Urinary bladder (tissue), 4 donors: ENCODE results near the gene FAT3. TPM values are rescaled to one million over a fixed set of nuclear protein-coding genes. Genes with fewer than 3 reads are reported as not detected.

ENCODE experiments used
- DNase-seq: peaks from one replicate; pipeline ENCODE4 v3.0.0-alpha.2; 2015; ENCODE audit errors: extremely low spot score
- H3K27ac ChIP-seq: one replicate; pipeline ENCODE4 v1.5.1; 2013; ENCODE audit warnings: low read depth, mild to moderate bottlenecking, moderate library complexity
- H3K36me3 ChIP-seq: one replicate; pipeline ENCODE4 v1.6.1; 2013; ENCODE audit warnings: mild to moderate bottlenecking, moderate library complexity; ENCODE audit not compliant: insufficient read depth
- H3K4me1 ChIP-seq: one replicate; pipeline ENCODE4 v1.6.1; 2013; ENCODE audit warnings: mild to moderate bottlenecking, moderate library complexity; ENCODE audit not compliant: insufficient read depth
- H3K4me3 ChIP-seq: one replicate; pipeline ENCODE4 v1.5.1; 2013; ENCODE audit warnings: low read depth, low read length
- WGBS: extraction: QIAGEN DNeasy Blood & Tissue Kit; methylation state at CpG from one replicate; pipeline ENCODE4 v1.1.7; 2013; 5-methylcytosine and 5-hydroxymethylcytosine counted together
- polyA plus RNA-seq: library from polyadenylated mRNA; stranded (reverse); fragments of 200-250 nt; gene quantifications from one replicate; pipeline ENCODE4 v1.2.3, GENCODE V29; 2013
- total RNA-seq: library from RNA; depleted of rRNA; stranded (reverse); fragments of >200 nt; gene quantifications from one replicate; pipeline ENCODE4 v1.2.3, GENCODE V29; 2014
- donor health status: healthy with polysubstance abuse.
- donor health status: healthy.

FAT3 gene
- 56.7 TPM for total RNA-seq
- polyA plus RNA-seq: 4.1 TPM

DNA sequence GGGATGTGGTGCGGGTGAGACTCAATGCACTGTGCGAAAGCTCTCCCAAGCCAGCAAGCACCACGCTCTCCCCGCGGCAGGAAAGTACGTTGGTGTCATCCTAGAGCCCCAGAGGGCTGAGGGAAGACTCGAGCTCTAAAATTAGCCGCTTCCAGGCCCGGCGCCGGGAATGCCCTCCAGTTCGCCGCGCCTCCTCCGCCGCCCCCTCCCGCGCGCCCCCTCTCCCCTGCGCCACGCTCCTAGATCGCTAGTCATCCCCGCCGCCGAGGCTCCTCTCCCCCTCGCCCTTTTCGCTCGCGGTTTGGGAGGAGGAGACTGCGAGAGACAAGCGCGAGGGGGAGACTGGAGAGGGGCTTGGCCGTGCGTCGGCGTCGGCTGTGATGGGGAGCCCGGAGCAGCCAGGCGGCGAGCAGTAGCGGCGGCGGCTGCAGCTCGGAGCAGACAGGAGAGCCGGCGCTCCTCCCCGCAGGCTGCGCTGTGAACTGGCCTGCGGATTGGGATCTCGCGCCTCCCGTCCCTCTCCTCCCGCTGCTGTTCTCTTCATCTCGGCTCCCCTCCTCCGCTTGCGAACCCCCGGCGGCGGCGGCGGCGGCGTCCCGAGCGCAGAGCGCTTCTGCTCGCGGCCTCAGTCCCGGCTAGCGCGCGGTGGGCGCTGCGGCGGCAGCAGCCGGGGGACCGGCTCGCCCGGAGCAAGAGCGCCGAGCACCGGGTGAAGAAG is at the start of gene FAT3:
TSS of gene FAT3 (plus strand) at position 412 of the 718 bp plus-strand sequence. CDS start 127,295 bp downstream, outside the sequence.
- H3K27ac ChIP-seq: no peak within 1 kb of the TSS
- H3K4me1 ChIP-seq: peaks cover 1% of the 10 kb centered on the region
- DNase-seq: peak; percentile 57
- WGBS: under 1% methylated on average over 82 of the region's 82 CpGs
- H3K36me3 ChIP-seq: no peaks in the 10 kb centered on the region
- H3K4me3 ChIP-seq: peak within 1 kb of the TSS; percentile 30

- DNase-seq: no peak
- WGBS: 37% methylated on average over 2 of the region's 2 CpGs
- H3K36me3 ChIP-seq: no peaks in the 10 kb centered on the region
- no peak overlapping the region for H3K4me3 ChIP-seq
- H3K4me1 ChIP-seq: no peaks in the 10 kb centered on the region
- H3K27ac ChIP-seq: no peak overlapping the region
Measured at GRCh38 chr11:92179017-92179670, 45.5 kb upstream of the FAT3 start.

DNA sequence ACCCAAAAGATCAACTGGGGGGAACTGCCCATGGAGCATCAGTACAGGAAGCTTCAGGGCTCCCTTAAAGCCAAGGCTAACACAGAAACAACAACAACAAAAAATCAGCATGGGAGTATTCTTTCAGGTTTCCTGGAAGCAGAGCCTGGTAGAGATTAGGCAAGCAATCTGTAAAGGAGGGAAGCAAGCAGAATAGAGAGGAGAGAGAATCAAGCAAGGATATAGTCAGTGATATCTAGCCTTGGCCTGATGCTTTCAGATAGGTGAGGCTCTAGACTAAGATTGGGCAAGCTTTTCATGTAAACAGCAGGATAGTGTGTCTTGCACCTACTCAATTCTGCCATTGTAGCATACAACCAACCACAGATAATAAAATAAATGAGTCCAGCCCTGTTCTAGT is 44.4 kb upstream of the FAT3 start:
- DNase-seq: no peak
- H3K4me1 ChIP-seq: no peaks in the 10 kb centered on the region
- no peak overlapping the region for H3K27ac ChIP-seq
- H3K4me3 ChIP-seq: no peak overlapping the region
- H3K36me3 ChIP-seq: no peaks in the 10 kb centered on the region

DNA sequence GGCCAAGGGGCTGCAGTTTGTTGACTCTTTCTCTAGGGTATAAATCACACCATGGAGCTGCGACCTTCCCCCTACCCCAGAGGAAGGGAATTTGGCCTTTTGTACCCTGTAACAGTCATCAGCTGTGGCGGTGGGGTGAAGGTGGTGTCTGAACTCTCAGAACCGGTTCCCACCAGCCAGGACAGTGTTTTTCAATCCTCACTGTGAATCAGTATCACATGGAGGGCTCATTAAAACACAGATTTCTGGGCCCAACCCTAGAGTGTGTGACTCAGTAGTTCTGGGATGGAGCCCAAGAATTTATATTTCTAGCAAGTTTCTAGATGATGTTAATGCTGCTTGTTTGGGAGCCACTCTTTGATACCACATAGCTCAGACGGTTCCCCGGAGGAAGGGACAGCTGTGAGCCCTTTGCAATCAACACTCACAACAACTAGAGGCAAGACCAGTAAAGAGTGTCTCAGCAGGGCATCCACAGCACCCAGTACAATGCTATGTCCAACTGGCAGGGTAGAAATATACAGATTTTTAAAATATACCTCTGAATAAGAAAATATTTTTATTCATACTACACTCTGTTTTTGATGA is 43.9 kb upstream of the FAT3 start:
- no peak for DNase-seq
- no peak overlapping the region for H3K27ac ChIP-seq
- no peaks in the 10 kb centered on the region for H3K4me1 ChIP-seq
- 61% methylated on average over 5 of the region's 5 CpGs for WGBS
- no peaks in the 10 kb centered on the region for H3K36me3 ChIP-seq
- no peak overlapping the region for H3K4me3 ChIP-seq

- no peaks in the 10 kb centered on the region for H3K36me3 ChIP-seq
- DNase-seq: no peak
- WGBS: 72% methylated on average over 2 of the region's 2 CpGs
- no peaks in the 10 kb centered on the region for H3K4me1 ChIP-seq
- H3K4me3 ChIP-seq: no peak overlapping the region
- no peak overlapping the region for H3K27ac ChIP-seq
Measured at GRCh38 chr11:92190535-92191206, 33.9 kb upstream of the FAT3 start.

DNA sequence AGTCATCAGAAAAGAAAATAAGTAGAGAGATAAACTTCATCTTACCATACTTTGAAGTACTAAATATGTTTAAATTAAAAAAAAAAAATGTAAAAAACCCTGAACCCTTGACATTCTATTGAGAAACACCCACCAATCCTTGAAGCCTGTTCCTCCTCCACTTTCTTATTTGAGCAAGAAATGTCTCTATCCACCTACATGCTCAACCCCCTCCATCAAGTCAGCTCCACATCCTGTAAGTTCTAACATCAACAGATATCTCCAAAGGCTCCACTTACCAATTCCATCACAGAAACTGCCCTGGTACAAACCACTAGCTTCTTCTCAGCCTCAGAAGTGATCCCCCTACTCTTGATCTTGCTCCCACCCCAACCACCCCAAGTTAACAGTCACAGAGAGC is 32.5 kb upstream of the FAT3 start:
- no peak for DNase-seq

DNA sequence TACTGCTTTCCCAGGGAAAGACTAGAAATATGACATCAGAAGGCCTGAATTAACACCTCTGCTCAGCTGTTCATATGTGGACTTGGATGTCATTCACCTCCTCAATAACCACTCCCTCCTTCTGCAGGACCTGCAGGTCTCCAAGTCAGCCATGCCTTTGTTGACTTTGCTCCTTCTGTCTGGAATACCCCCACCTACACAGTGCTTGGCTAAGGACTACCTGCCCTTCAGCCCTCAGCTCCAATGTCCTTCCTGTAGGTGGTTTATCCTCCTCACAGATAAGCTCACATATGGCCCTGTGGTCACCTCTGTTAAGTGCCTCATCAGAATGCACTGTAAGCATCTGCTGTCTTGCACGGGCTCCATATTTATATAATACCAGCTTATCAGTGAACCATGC is 26.4 kb upstream of the FAT3 start:
- H3K36me3 ChIP-seq: no peaks in the 10 kb centered on the region
- DNase-seq: no peak
- no peaks in the 10 kb centered on the region for H3K4me1 ChIP-seq
- no peak overlapping the region for H3K4me3 ChIP-seq
- WGBS: 51% methylated on average over 1 of the region's 1 CpG
- H3K27ac ChIP-seq: no peak overlapping the region

More for the DNA sequence above, 32.5 kb upstream of the FAT3 start:
- no peaks in the 10 kb centered on the region for H3K4me1 ChIP-seq
- H3K27ac ChIP-seq: no peak overlapping the region
- H3K36me3 ChIP-seq: no peaks in the 10 kb centered on the region
- H3K4me3 ChIP-seq: no peak overlapping the region

DNA sequence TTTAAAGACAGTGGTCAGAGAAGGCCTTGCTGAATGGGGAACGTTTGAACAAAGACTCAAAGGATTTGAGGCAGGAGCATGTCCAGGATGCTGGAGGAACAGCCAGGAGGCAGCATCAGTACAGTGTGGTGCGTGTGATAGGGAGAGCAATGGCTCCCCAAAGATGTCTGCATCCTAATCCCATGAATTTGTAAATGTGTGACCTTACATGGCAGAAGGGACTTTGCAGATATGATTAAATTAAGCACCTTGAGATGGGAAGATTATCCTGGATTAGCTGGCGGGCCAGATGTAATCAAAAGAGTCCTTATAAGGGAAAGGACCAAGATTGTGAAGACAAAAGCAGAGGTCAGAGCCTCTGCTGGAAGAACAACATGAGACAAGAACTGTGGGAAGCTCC is 24.6 kb upstream of the FAT3 start:
- Histone ChIP-seq H3K4me3 (no peak overlapping the region), H3K4me1 (no peaks in the 10 kb centered on the region), H3K36me3 (no peaks in the 10 kb centered on the region), H3K27ac (no peak overlapping the region)
- no peak for DNase-seq
- WGBS: 56% methylated on average over 3 of the region's 3 CpGs

DNA sequence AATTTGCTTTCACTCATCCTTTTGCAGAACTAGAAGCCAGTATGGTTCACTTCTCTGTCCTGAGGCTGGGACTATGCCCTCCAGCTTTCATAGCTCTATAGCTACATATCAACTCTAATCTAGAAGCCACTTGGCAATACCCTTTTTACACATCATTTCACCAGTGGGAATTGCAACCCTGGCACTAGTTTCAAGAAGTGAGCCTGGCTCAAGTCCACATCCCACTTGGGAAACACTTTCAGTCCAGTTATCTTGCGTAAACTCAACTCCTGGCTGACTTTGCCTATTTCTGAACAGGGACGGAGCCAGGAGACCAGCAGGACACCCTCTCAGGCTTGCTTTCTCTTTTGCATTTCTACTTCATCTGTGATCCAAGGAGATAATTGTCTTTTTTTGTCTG is 19.9 kb upstream of the FAT3 start:
- WGBS: 27% methylated on average over 2 of the region's 2 CpGs
- Histone ChIP-seq H3K36me3 (no peaks in the 10 kb centered on the region), H3K4me1 (no peaks in the 10 kb centered on the region), H3K27ac (no peak overlapping the region), H3K4me3 (no peak overlapping the region)
- DNase-seq: no peak

DNA sequence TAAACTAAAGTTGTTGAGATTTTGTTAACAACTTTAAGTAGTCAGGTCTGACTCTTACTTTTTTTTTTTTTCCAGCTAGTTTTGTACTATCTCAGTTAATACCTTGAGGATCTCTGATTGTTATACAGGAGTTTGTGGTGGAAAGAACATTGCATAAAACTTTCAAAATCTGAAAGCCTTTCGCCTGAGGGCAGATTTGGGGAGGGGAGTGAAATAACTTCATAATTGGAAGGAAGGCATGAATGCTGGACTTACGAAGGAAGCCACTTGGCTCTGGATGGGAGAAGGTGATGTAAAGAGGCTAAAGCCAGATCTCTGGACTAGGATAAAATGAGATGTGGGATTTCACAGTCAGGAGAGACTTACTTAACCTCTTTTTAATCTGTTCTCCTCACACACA is 18.2 kb upstream of the FAT3 start:
- no peaks in the 10 kb centered on the region for H3K4me1 ChIP-seq
- H3K4me3 ChIP-seq: no peak overlapping the region
- WGBS: 90% methylated on average over 2 of the region's 2 CpGs
- H3K36me3 ChIP-seq: no peaks in the 10 kb centered on the region
- no peak overlapping the region for H3K27ac ChIP-seq
- no peak for DNase-seq

DNA sequence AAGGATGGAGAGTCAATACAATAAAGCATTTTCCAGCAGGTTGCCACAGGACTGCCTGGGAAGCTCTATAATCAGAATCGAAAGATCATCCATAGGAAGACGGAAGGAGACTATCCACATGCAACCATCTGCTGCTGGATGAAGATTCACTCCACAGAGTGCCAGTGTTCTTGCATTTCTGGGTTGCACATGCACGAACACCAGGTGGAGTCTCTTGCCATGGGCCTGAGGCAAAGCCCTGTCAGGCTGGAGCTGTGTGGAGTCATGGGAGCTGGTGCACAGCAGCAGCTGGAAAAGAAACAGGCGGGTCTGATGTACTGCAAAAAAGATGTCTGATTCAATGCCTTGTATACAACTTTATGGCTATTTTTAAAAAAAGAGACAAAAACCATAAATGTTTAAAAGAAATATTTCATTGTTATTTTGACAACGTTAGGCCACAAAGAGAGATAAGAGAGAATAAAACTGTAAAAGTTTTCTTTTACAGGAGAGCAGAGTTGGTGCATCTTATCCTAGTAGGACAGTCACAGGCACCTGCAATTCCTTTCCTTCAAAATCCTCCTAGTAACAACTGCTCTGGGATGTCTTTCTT is 12.9 kb upstream of the FAT3 start:
- DNase-seq: no peak
- H3K27ac ChIP-seq: no peak overlapping the region
- no peaks in the 10 kb centered on the region for H3K4me1 ChIP-seq
- no peaks in the 10 kb centered on the region for H3K36me3 ChIP-seq
- WGBS: 45% methylated on average over 5 of the region's 5 CpGs
- no peak overlapping the region for H3K4me3 ChIP-seq

DNA sequence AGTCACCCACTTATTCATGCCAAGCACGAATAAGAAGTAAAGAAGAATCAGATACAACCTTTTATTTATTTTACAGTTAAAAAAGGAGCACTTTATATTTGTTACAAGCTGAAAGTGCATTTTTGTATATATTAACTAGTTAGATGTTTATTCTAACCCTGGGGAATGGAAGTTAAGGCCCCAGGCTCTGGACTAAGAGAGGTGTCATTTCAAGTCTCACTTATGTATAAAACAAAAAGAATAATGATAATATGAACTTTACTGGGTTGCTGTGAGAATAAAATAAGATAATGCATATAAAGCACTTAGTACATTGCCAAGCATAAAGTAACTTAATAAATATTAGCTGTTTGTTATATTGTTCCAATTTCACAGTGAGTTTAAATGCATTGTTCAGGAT is 12.1 kb upstream of the FAT3 start:
- 35% methylated on average over 1 of the region's 1 CpG for WGBS
- DNase-seq: no peak
- Histone ChIP-seq H3K4me1 (no peaks in the 10 kb centered on the region), H3K27ac (no peak overlapping the region), H3K36me3 (no peaks in the 10 kb centered on the region), H3K4me3 (no peak overlapping the region)

DNA sequence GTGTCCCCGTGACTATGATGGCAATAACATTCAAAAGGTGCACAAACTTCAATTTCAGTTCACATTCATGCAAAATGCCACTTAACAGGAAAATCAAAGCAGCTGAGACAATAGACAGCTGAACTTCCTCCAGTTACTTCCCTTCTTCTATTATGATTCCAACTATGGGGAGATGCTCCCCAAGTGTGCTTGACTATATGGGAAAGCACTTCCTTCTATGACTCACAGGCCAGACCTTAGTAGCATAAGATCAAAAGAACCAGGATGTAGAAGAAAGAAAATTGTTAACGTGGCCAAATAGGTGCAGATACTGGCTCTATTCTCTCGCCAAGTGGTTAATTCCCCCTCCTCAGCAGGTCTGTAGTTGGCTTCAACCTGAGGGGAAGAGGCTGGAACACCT is 7.8 kb upstream of the FAT3 start:
- Histone ChIP-seq H3K27ac (no peak overlapping the region), H3K4me3 (no peak overlapping the region), H3K36me3 (no peaks in the 10 kb centered on the region), H3K4me1 (no peaks in the 10 kb centered on the region)
- DNase-seq: no peak
- 80% methylated on average over 3 of the region's 3 CpGs for WGBS
